Endothelial cell (in vitro differentiated cells): Measurements from ENCODE around the gene PRRX2. TPM values are rescaled to one million over a fixed set of nuclear protein-coding genes. Genes with fewer than 3 reads are reported as not detected.
"Not testable (repeated sequence)": the region's sequence is repeated elsewhere in the genome, so short reads cannot be mapped to it uniquely, and the experiment has no call there.

Source experiments
- DNase-seq: peaks from one replicate; pipeline ENCODE4 v3.0.0; 2021; ENCODE audit warnings: low spot score
- H3K27ac Mint-ChIP-seq: one replicate; pipeline ENCODE4 v1.8.0; 2021; ENCODE audit warnings: mixed read lengths, inconsistent platforms; ENCODE audit not compliant: unreplicated experiment
- H3K27me3 Mint-ChIP-seq: one replicate; pipeline ENCODE4 v1.8.0; 2021; ENCODE audit warnings: mild to moderate bottlenecking, moderate library complexity, mixed read lengths, inconsistent platforms; ENCODE audit not compliant: unreplicated experiment
- H3K36me3 Mint-ChIP-seq: one replicate; pipeline ENCODE4 v1.8.0; 2021; ENCODE audit warnings: mild to moderate bottlenecking, low read depth, mixed read lengths, inconsistent platforms; ENCODE audit not compliant: unreplicated experiment
- H3K4me1 Mint-ChIP-seq: one replicate; pipeline ENCODE4 v1.8.0; 2021; ENCODE audit warnings: mild to moderate bottlenecking, mixed read lengths, inconsistent platforms; ENCODE audit not compliant: unreplicated experiment
- H3K4me3 Mint-ChIP-seq: one replicate; pipeline ENCODE4 v1.8.0; 2021; ENCODE audit warnings: mild to moderate bottlenecking, mixed read lengths, inconsistent platforms; ENCODE audit not compliant: unreplicated experiment
- H3K9me3 Mint-ChIP-seq: one replicate; pipeline ENCODE4 v1.8.0; 2021; ENCODE audit warnings: mixed read lengths, inconsistent platforms; ENCODE audit not compliant: unreplicated experiment
- CTCF ChIP-seq: fragments of 200-600 bp; sonication (generic); IDR thresholded peaks from one replicate; pipeline ENCODE4 v1.5.0; 2021; ENCODE audit warnings: antibody characterized with exemption; ENCODE audit not compliant: unreplicated experiment
- total RNA-seq: library from RNA; stranded (reverse); fragmentation: NEBNext Ultra II Directional; extraction: Animal tissue kit (Norgen Biotek cat#: 25700); gene quantifications from one replicate; pipeline ENCODE4 v1.2.1, GENCODE V29; 2021; ENCODE audit not compliant: unreplicated experiment

The PRRX2 gene
- total RNA-seq, 1 donor from 2014 or later = 0.21 TPM

GRCh38 chr9:129656795-129657390, 8.6 kb upstream of the PRRX2 start:
- H3K36me3 Mint-ChIP-seq = no peaks in the 10 kb centered on the region
- DNase-seq = no peak
- H3K4me3 Mint-ChIP-seq = no peak overlapping the region
- peaks cover 6% of the 10 kb centered on the region for H3K4me1 Mint-ChIP-seq
- no peak overlapping the region for H3K27ac Mint-ChIP-seq
- no peak for TF ChIP-seq CTCF
- H3K27me3 Mint-ChIP-seq = no peaks in the 10 kb centered on the region
- no peaks in the 10 kb centered on the region for H3K9me3 Mint-ChIP-seq

GRCh38 chr9:129661029-129661428, 4.4 kb upstream of the PRRX2 start:
- TF ChIP-seq CTCF = no peak
- Mint-ChIP-seq H3K36me3 (no peaks in the 10 kb centered on the region), H3K27me3 (peaks cover 6% of the 10 kb centered on the region), H3K9me3 (no peaks in the 10 kb centered on the region), H3K4me1 (peaks cover 4% of the 10 kb centered on the region), H3K4me3 (no peak overlapping the region), H3K27ac (no peak overlapping the region)
- no peak for DNase-seq

GRCh38 chr9:129662239-129662638, 3.2 kb upstream of the PRRX2 start:
- H3K9me3 Mint-ChIP-seq, H3K4me3 Mint-ChIP-seq, H3K27ac Mint-ChIP-seq, H3K27me3 Mint-ChIP-seq, H3K36me3 Mint-ChIP-seq, H3K4me1 Mint-ChIP-seq, DNase-seq: not testable (repeated sequence)

- H3K27ac Mint-ChIP-seq = no peak overlapping the region
- peaks cover 9% of the 10 kb centered on the region for H3K27me3 Mint-ChIP-seq
Measured at GRCh38 chr9:129664746-129665388, 580 bp upstream of the PRRX2 start.

GRCh38 chr9:129665814-129666520, 520 bp downstream of the PRRX2 start:
- Mint-ChIP-seq H3K9me3 (no peaks in the 10 kb centered on the region), H3K4me3 (no peak overlapping the region), H3K27ac (no peak overlapping the region), H3K27me3 (peaks cover 9% of the 10 kb centered on the region), H3K36me3 (no peaks in the 10 kb centered on the region), H3K4me1 (peaks cover 4% of the 10 kb centered on the region)
- no peak for DNase-seq
- no peak for TF ChIP-seq CTCF

More at GRCh38 chr9:129664746-129665388, 580 bp upstream of the PRRX2 start:
- no peaks in the 10 kb centered on the region for H3K36me3 Mint-ChIP-seq
- DNase-seq = no peak
- H3K4me1 Mint-ChIP-seq = peaks cover 2% of the 10 kb centered on the region
- H3K9me3 Mint-ChIP-seq = no peaks in the 10 kb centered on the region
- peak overlapping the region; percentile 74 for H3K4me3 Mint-ChIP-seq
- no peak for TF ChIP-seq CTCF
